GM12872 (cell line): ENCODE data around the gene FHIP1B.

ENCODE experiments used
- CTCF ChIP-seq: IDR thresholded peaks from 3 replicates; pipeline ENCODE4 v1.5.1; 2011; ENCODE audit warnings: low read depth, mild to moderate bottlenecking, low read length, moderate library complexity; ENCODE audit not compliant: insufficient read depth

FHIP1B gene

GRCh38 chr11:6224421-6224820 lies 10.0 kb downstream of the FHIP1B start:
- no peak for TF ChIP-seq CTCF

GRCh38 chr11:6223854-6224253 lies 10.6 kb downstream of the FHIP1B start:
- TF ChIP-seq CTCF = no peak

- TF ChIP-seq CTCF = no peak
These were observed 15.1 kb downstream of the FHIP1B start for GRCh38 chr11:6219359-6219758.

- no peak for TF ChIP-seq CTCF
These were observed 16.7 kb downstream of the FHIP1B start for GRCh38 chr11:6217722-6218121.

GRCh38 chr11:6216501-6216900 lies 17.9 kb downstream of the FHIP1B start:
- TF ChIP-seq CTCF = no peak

- TF ChIP-seq CTCF = no peak
These were observed 19.9 kb downstream of the FHIP1B start for GRCh38 chr11:6214530-6214929.

GRCh38 chr11:6210274-6210955 lies 24.0 kb downstream of the FHIP1B start:
- no peak for TF ChIP-seq CTCF
